GM21737 (cell line): ENCODE results near the gene MMP2.

Experiments used
- ATAC-seq: cut with Tn5 transposase; IDR thresholded peaks from one replicate; pipeline ENCODE4 v1.9.1; 2021; ENCODE audit warnings: mild to moderate bottlenecking, moderate library complexity; ENCODE audit not compliant: unreplicated experiment

The MMP2 gene

DNA sequence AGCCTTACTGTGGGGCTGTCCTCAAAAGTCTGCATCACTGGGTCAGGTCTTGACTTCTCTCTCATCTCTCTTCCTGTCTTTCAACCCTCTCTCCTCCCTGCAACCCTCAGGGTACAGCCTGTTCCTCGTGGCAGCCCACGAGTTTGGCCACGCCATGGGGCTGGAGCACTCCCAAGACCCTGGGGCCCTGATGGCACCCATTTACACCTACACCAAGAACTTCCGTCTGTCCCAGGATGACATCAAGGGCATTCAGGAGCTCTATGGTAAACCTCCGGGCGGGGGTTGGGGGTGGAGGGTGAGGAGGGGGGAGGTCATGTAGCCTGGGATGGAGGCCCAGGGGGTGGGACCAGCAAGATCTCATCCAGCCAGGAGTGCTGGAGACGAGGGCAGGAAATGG is 12.7 kb downstream of the MMP2 start:
- ATAC-seq = no peak

DNA sequence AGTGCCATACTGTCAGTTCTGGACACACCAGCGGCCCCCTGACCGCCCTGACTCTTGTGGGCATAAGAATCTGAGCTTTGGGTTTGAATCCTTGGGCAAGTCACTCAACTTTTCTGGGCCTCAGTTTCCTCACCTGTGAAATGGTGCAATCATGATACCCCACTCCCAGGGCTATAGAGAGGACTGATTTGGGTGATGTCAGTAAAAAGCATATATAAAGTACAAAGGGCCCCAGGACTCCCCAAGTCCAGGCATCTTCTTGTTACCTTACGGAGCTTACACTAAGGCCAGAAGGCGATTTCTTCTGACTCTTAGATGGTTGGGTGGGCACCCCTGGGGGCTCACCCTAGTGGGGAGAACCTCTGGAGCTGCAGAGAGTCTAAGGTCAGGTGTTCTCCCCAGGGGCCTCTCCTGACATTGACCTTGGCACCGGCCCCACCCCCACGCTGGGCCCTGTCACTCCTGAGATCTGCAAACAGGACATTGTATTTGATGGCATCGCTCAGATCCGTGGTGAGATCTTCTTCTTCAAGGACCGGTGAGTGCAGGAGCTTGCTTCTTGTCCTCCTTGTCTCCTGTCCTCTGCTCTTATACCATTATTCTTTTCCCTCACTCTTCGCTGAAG is 13.9 kb downstream of the MMP2 start:
- ATAC-seq = no peak

DNA sequence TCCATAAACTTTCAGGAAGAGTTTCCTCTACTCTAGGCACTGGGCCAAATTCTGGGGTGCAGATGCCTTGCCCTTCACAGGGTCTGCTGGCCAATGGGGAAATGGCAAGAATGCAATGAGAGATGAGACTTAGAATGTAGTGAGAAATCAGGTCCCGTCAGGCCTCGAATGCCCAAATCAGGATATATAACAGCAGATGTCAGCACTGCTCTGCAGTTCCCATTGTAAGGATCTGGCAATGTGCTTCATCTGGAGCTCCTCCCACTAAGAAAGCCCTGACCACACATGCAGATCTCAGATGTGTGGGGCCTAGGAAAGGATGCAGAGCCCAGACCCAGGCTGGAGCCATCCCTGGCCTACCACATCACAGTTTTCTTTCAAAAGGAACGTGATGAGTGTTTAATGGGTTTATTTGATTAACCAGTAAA is 16.0 kb downstream of the MMP2 start:
- ATAC-seq = no peak

DNA sequence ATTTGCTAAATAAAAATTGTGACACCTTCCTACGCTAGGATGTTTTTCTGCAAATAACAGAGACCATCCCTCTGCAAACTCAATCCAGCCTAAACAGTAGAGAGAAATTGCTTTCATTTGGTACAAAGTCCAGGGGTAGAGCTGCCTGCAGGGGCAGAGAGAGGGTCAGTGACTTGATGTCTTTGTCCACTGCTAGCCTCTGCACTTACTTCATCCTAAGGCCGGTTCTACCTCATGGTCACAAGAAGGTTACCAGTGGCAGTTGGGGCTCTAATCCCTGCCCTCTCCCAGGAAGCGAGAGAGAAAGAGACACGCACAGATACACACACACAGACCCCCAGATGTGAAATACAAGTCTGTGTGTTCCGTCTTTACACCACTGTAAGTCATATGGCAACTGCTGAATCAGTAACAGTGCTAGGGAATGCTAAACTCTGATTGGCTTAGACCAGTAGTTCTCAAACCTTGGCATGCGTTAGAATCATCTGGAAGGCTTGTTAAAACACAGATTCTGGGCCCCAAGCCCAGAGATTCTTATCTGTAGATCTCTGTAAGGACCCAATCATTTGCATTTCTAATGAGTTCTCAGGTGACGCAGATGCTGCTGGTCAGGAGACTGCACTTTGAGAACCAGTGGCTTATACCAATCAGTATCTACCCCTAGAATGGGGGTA is 16.8 kb downstream of the MMP2 start:
- no peak for ATAC-seq

DNA sequence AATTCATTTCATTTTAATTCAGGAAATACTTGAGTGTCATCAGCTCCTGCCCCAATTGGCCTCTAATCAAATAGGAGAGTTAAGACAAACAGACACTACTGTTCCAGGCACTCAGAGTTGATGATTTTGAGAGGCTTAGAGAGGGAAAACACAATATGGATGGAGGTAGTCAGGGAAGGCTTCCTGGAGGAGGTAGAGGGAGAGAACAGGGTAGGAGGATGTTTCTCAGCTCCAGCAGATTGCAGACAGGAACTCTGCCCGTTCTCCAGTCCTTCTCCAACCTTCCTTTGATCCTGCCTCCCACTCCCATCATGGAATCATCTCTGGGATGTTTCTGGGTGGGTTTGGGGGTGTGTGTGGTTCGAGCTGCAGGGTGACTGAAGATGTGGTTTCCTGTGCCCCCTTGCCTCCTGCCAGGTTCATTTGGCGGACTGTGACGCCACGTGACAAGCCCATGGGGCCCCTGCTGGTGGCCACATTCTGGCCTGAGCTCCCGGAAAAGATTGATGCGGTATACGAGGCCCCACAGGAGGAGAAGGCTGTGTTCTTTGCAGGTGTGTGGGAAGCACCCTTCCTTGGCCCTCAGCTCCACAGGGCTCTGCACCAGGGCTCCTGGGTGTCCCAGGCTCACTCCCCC is 17.6 kb downstream of the MMP2 start:
- no peak for ATAC-seq

DNA sequence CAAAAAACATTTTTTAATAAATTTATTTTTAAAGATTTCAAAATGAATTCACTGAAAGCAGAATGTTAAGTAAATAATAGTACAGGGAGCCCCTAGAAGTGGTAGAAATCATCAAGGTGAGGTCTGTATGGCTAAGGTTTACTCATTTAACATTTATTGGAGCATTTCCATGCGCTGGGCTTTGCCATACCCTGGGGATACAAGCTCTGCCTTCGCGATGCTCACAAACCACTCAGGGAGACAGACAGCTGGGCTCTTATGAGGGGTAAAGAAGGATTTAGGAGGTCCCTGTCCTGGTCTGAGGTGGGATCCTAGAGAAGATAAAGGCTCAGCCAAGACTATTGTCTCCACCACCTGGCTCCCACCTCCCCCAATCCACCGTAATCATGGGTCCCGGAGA is 18.6 kb downstream of the MMP2 start:
- ATAC-seq = no peak

DNA sequence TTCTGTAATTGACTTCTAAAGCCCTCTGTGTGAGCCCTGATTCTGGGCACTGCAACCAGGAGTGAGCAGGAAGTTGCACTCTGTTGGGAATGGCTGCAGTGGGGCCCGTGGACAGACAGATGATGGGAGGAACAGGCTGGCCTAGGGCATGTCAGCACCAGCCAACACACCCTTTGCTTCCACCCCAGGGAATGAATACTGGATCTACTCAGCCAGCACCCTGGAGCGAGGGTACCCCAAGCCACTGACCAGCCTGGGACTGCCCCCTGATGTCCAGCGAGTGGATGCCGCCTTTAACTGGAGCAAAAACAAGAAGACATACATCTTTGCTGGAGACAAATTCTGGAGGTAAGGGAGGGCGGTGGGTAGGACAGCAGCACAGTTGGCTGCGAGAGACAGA is 19.1 kb downstream of the MMP2 start:
- no peak for ATAC-seq

DNA sequence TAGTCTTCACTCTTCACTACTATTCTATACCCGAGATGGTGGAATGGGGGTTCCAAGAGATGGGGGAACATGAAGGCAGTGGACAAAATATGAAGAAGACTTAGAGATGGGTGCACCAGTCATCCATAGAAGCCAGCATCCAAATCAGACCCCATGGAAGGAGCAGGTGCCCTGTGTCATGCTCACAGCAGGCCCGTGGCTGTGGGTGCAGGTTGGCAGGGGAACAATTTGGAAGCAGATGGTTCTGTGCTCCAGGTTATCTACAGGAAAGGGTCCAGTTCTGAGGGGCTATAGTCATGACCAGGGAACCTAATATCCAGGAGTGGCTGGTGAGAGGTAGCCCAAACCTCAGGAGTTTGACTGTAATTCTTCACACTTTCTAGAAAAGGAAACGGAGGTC is 20.3 kb downstream of the MMP2 start:
- ATAC-seq = no peak

DNA sequence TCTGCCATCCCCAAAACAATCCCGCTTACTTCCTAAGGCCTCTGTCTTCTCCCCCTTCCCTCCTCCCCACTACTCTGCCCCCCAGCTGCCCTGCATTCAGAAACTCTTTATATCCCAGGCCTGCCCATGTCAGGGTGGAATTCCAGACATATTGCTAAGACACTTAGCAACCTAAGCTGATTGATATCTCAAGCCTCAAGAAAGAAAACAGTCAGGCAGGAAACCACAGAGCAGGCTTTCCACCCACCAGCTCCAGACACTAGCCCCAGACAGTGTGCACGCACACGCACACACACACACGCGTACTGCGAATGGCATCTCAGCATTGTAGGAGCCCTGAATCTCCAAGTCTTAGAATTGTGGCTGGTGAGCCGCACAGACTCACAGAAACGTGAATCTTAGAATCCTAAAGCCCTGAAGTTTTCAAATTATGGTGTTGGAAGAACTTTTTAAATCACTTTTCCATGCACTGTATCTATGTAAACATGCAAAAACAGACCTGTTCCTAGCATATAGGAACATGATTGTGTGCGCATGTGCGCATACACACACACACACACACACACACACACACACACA is 21.0 kb downstream of the MMP2 start:
- no peak for ATAC-seq

DNA sequence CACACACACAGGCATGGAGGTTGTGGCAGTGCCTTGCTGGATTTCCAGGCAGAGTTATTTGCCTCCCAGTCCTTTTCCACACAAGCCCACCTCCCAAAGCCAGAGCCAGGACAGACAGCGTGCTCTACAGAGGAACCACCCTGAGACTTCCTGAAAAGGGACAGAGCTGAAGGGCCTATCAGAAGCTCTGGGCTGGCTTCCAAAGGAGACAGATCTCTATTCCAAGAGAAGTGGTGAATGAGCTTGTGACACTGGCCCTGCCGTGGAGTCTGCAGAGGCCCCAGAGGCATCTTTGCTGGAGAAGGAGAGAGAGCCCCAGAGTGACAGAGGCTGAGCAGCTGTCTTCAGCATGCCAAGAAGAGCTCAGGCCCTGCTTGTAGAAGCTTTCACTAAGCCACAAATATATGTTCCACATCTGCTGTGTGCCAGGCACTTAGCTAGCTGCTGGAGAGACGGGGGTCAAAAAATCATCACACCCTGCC is 21.6 kb downstream of the MMP2 start:
- no peak for ATAC-seq

DNA sequence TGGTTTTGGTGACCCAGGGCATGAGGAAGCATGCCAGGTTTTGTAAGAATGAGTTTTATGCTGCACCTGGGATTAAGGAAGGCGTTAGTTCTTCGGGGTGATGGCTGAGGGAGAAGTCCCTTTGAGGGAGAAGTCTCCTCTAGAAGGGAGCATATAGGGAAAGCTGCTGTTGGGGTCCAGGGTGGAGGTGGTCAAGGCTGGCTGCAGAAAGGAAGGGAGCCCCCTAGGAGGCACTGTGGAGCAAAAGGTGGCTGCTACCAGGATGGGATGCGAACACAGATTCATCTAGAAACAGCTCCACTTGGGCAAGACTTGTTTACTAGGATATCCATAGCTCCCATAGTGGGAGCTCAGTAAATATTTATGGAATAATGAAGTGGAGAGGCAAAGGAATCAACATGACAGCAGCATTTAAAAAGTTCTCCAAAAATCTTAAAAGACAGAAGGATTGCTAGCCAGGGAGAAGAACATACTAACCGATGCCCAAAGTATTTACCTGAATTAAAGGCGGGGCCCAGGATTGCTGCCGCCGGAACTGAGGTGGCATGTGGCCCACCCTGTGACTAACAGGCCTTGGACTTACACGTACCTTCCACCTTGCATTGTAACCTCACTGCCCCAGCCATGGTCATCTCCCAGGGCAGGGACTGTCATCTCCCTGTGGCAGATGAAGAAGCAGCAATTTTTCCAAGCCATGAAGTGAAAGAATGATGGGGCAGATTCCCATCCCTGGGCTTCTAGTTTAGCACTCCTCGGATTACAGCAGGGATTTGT is 22.7 kb downstream of the MMP2 start:
- no peak for ATAC-seq

DNA sequence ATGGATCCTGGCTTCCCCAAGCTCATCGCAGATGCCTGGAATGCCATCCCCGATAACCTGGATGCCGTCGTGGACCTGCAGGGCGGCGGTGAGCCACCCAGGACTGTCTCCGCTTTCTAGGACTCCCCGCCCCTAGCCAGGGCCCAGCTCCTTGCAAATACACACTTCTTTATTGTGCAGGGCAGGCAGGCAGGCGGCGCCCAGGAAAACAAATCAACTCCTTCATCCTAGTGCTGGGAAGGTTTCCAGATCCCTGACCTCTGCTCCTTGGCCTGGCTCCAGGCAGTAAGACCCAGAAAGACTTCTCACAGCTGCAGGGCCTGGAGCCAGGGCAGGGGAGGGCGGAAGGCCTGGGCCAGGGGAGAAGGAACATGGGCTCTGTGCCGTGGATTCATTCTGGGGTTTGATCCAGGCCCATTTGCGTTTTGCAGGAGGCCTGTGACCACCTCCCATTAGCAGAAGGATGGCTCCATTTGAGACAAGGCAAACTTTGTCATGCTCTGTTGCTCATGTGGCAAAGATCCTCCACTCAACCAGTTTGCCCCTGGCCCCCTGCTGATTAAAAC is 23.9 kb downstream of the MMP2 start:
- ATAC-seq = no peak

DNA sequence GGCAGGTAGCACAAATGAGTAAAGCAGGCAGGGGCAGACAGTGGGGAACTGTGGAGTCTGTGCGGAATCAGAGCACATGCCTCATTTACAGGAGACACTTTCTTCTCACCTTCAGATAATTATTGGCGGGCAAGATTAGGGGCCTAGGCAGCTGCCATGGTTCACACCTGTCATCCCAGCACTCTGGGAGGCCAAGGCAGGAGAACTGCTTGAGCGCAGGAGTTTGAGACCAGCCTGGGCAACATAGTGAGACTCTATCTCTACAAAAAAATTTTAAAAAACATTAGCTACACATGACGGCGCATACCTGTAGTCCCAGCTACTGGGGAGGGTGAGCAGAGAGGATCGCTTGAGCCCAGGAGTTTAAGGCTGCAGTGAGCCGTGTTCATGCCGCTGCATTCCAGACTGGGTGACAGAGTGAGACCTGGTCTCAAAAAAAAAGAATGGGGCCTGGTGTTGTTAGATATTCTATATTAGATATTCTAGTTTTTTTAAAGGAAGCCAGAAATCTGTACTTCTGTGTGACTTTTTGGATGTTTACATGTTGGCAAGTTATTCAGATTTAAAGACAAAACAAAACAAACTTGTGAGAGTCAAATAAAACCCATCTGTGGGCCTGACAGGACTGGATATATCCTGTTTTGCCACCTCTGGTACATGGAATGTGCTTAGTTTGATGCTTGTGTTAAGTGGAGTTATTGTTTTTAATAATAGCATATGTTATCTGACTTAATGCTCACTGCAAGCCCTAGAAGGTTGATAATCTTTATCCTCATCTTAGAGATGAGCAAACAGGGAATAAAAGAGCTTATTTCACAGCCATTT is 24.9 kb downstream of the MMP2 start:
- no peak for ATAC-seq

DNA sequence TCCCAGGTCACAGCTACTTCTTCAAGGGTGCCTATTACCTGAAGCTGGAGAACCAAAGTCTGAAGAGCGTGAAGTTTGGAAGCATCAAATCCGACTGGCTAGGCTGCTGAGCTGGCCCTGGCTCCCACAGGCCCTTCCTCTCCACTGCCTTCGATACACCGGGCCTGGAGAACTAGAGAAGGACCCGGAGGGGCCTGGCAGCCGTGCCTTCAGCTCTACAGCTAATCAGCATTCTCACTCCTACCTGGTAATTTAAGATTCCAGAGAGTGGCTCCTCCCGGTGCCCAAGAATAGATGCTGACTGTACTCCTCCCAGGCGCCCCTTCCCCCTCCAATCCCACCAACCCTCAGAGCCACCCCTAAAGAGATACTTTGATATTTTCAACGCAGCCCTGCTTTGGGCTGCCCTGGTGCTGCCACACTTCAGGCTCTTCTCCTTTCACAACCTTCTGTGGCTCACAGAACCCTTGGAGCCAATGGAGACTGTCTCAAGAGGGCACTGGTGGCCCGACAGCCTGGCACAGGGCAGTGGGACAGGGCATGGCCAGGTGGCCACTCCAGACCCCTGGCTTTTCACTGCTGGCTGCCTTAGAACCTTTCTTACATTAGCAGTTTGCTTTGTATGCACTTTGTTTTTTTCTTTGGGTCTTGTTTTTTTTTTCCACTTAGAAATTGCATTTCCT is 26.5 kb downstream of the MMP2 start:
- no peak for ATAC-seq

DNA sequence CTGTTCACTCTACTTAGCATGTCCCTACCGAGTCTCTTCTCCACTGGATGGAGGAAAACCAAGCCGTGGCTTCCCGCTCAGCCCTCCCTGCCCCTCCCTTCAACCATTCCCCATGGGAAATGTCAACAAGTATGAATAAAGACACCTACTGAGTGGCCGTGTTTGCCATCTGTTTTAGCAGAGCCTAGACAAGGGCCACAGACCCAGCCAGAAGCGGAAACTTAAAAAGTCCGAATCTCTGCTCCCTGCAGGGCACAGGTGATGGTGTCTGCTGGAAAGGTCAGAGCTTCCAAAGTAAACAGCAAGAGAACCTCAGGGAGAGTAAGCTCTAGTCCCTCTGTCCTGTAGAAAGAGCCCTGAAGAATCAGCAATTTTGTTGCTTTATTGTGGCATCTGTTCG is 27.1 kb downstream of the MMP2 start:
- ATAC-seq = no peak

DNA sequence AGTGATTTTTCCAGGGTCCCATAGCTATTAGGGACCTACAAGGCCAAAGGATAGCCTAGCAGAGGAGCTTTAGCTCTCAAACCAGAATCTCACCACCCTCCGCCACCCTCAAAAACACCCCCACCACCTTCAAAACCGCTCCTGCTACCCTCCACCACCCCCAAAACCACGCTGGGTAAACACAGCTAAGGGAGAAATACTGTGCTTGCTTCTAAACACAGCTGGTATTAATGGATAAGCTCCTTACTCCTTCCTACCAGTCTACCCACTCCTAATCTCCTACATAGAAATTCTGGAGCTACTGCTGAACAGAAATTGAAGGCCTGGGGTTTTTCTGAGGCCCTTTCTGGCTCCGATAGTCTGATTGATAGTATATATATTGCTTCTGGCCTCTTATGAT is 27.7 kb downstream of the MMP2 start:
- ATAC-seq = no peak

DNA sequence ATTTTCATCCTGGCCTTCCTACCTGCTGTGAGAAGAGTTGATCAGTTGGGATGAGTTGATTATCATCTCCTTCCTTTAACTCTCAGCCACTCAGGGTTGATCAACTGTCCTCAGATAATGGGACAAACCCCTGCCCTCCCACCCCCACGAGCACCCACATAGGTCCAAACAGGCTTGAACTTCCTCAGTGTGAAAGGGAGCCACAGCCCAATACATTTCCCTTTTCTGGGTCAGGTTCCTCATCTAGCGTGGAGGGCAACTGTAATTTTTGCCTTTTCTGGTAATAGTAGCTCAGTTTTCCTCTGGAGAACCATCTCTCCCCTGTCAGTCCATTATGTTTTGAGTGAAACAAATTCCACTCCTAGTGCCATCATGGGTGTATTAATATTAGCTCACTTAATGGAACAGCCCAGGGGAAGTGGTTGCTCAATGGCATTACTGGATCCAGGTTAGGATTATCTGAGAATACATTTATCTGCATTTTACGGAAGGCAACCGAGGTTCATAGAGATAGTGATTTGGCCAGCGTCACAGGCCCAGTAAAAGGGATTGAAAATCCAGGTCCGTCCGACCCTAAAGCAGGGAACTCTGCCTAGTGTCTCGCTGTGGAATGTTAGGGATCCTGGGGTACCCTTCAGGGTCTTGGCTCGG is 29.4 kb downstream of the MMP2 start:
- no peak for ATAC-seq

DNA sequence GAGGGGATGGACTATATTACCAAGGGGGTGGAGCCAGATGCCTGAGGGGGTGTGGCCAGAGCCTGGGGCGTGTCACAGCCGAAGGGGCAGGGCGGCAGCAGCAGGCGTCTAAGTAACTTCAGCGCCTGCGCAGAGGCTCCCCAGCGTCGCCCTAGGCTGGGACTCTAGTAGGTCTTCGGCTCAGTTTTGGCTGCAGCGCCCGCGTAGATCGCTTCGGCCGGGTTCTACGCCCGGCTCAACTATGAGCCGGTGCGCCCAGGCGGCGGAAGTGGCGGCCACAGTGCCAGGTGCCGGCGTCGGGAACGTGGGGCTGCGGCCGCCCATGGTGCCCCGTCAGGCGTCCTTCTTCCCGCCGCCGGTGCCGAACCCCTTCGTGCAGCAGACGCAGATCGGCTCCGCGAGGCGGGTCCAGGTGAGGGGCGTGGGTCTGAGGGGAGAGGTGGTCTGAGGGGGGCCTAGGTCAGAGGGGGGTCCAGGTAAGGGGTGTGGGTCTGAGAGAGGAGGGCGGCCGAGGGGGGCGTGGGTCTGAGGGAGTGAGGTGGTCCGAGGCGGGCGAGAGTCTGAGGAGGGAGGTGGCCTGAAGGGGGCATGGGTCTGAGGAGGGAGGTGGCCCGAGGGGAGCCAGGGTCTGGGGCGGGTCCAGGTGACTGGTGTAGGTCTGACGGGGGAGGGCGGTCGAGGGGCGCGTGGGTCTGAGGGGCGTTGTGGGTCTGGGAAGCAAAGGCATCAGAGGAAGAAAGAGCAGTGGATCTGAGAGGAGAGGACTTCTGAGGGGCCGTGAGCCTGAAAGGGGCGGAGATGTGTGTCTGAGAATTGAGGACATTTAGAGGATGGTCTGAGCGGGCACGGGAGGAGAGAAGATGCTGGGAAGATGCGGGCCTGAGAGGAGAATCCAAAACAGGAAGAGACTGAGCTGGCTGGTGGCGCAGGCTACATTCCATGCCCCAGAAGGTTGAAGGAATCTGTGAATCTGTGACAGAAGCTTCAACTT is 30.2 kb downstream of the MMP2 start, which contains the start of gene LPCAT2:
Gene LPCAT2 (plus strand): TSS at position 132 of the 991 bp plus-strand sequence. CDS start 110 bp downstream, at position 242.
- no peak for ATAC-seq
